Muscle layer of colon (tissue), 2 donors: ENCODE measurements around the gene NDFIP1.
A peak's percentile ranks its signal among the peaks of the same experiment; 100 is the strongest.
"Not testable (repeated sequence)": the region's sequence is repeated elsewhere in the genome, so short reads cannot be mapped to it uniquely, and the experiment has no call there.

Experiments
- H3K27ac ChIP-seq: one replicate; pipeline ENCODE4 v1.7.0; 2013; ENCODE audit warnings: low read depth, mild to moderate bottlenecking, low read length, moderate library complexity
- H3K27me3 ChIP-seq, 2 donors: one replicate each; pipeline ENCODE4 v1.7.0; 2013; ENCODE audit warnings: low read length in 2 of 2, mild to moderate bottlenecking in 2 of 2; ENCODE audit not compliant: insufficient read depth in 2 of 2, control insufficient read depth in 1 of 2
- H3K36me3 ChIP-seq: one replicate; pipeline ENCODE4 v1.7.0; 2013; ENCODE audit warnings: mild to moderate bottlenecking, low read length; ENCODE audit not compliant: insufficient read depth
- H3K4me1 ChIP-seq: one replicate; pipeline ENCODE4 v1.7.0; 2013; ENCODE audit warnings: mild to moderate bottlenecking, low read length; ENCODE audit not compliant: insufficient read depth
- H3K4me3 ChIP-seq, 2 donors: one replicate each; pipeline ENCODE4 v1.7.0; 2013; ENCODE audit warnings: low read length in 2 of 2, low read depth in 1 of 2, mild to moderate bottlenecking in 1 of 2, moderate library complexity in 1 of 2
- H3K9ac ChIP-seq: one replicate; pipeline ENCODE4 v1.7.0; 2013; ENCODE audit warnings: low read length
- H3K9me3 ChIP-seq: one replicate; pipeline ENCODE4 v1.7.0; 2013; ENCODE audit warnings: mild to moderate bottlenecking, low read length
- donor health status: abdominal sarcoma.
- donor health status: Adenocarcinoma of cecum.

NDFIP1 gene

DNA sequence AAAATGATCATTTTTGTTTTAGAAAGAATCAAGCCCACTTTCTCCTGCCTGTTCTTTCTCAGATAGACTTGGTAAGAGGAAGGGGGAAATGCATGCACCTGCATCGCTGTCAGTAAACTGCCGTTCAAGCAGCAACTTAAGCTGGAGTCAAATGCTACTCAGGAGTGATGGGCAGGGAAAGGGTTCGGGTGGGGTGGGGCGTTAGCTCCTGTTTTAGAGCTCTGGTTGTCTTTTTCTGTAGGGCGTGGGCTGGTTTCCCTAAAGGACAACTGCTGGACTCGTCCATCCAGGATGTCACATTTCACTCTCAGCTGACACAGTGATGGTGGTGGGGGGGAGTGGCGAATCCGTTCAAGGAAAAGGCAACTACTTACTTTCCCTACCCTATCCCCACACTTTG lies 75.0 kb downstream of the NDFIP1 start:
- Histone ChIP-seq H3K9ac (no peak overlapping the region), H3K36me3 (no peaks in the 10 kb centered on the region), H3K27ac (no peak overlapping the region), H3K4me1 (no peaks in the 10 kb centered on the region), H3K27me3 (no peaks in the 10 kb centered on the region), H3K9me3 (no peaks in the 10 kb centered on the region), H3K4me3 (no peak overlapping the region)

DNA sequence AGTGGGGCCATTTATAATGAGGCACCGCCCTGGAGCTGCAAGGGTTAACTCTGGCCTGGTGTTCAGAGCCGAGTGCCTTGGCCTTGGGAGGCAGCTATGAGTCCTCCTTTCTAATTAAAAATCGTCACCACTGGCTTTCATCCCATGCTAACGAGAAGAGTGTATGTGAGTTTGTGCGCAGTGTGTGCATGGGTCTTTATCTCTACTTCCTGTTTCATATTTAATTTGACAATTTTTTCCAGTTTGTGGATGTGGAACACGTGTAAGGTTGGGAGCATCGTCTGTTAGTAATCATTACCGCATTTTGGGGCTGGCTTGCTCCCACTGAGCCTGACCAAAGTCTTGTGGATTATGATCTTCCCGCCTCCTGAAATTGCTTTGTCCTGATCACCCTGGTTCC lies 76.4 kb downstream of the NDFIP1 start:
- H3K4me3 ChIP-seq = no peak overlapping the region
- no peaks in the 10 kb centered on the region for H3K27me3 ChIP-seq
- H3K9me3 ChIP-seq = no peaks in the 10 kb centered on the region
- no peak overlapping the region for H3K27ac ChIP-seq
- H3K9ac ChIP-seq = no peak overlapping the region
- H3K36me3 ChIP-seq = no peaks in the 10 kb centered on the region
- H3K4me1 ChIP-seq = no peaks in the 10 kb centered on the region

DNA sequence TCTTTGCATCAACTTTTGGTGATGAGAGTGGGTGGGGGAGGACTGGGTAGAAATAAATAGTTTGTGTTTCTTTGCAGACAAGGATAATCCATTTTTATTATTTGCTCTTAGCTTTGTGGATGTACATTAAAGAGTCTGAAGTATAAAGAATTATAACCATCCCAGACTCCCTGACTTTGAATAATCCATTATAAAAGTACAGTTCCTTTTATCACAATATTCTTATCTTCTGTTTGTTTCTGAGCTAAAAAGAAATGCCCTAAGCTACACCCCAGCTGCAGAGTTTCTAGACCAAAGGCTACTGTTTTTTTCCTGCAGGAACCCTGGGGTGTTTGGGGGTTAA lies 77.9 kb downstream of the NDFIP1 start:
- H3K27me3 ChIP-seq = no peaks in the 10 kb centered on the region
- no peaks in the 10 kb centered on the region for H3K4me1 ChIP-seq
- H3K27ac ChIP-seq = no peak overlapping the region
- no peaks in the 10 kb centered on the region for H3K9me3 ChIP-seq
- no peaks in the 10 kb centered on the region for H3K36me3 ChIP-seq
- H3K9ac ChIP-seq = no peak overlapping the region
- no peak overlapping the region for H3K4me3 ChIP-seq

DNA sequence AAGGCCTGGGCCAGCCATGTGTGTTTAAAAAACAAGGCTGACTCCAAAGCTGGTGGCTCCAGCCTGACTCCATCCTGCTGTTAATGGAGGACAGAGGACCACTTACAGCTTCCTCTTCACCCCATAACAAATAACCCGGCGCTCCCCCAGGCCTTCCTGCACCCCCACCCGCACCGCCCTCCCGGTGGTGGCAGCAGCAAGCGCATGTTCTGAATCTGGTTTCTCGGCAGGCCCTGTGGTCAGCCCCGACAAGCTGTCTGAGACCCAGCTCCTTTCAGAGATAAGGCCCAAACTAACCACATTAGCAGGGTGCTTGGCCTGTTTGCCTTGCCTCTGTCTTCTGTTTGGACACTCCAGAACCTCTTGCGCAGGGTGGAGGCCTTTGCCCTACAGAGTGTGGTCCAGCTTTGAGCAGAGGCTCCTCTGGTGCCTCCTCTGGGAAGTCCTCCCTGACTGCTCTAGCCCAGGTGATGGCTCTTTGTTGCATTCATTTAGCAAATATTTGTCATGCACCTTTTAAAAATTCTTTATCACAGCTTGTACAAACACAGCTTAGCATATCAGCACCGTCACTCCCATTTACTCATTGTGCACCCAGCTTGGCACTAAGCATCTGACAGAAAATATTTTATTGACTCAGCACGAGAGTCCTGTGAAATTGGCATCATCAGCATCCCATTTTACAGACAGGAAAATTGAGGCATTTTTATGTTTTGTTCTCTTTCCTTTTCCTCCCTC lies 78.4 kb downstream of the NDFIP1 start:
- H3K27me3 ChIP-seq = no peaks in the 10 kb centered on the region
- H3K27ac ChIP-seq = no peak overlapping the region
- no peak overlapping the region for H3K9ac ChIP-seq
- H3K36me3 ChIP-seq = no peaks in the 10 kb centered on the region
- no peaks in the 10 kb centered on the region for H3K4me1 ChIP-seq
- no peaks in the 10 kb centered on the region for H3K9me3 ChIP-seq
- H3K4me3 ChIP-seq = no peak overlapping the region

DNA sequence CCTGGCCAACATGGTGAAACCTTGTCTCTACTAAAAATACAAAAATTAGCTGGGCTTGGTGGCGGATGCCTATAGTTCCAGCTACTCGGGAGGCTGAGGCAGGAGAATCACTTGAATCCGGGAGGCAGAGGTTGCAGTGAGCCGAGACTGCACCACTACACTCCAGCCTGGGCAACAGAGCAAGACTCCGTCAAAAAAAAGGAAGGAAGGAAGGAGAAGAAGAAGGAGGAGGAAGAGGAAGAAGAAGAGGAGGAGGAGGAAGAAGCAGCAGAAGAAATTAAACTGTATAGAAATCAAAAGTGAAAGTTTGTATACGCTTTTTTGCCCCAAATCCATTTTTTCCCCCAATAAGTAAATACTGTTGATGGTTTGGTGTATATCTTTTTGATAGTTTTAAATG lies 80.1 kb downstream of the NDFIP1 start:
- not testable (repeated sequence) for H3K9ac ChIP-seq, H3K27me3 ChIP-seq, H3K36me3 ChIP-seq, H3K4me1 ChIP-seq, H3K4me3 ChIP-seq, H3K27ac ChIP-seq, H3K9me3 ChIP-seq

DNA sequence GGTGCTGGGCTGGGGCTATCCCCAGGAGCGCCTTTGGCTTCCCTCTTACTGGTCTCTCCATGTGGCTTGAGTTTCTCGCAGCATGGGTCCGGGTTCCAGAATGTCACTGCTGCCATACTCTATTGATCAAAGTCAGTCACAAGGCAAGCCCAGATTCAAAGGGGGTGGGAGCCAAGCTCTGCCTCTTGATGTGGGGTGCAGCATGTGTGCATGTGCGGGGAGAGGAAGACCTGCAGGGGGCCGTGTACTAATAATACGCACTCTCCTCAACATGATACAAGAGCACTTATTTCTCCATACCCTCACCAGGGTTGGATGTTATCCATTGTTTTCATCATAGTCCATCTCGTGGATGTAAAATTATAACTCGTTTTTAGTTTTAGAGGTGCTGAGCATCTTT lies 81.2 kb downstream of the NDFIP1 start:
- no peaks in the 10 kb centered on the region for H3K9me3 ChIP-seq
- no peak overlapping the region for H3K4me3 ChIP-seq
- no peaks in the 10 kb centered on the region for H3K36me3 ChIP-seq
- no peak overlapping the region for H3K27ac ChIP-seq
- no peaks in the 10 kb centered on the region for H3K4me1 ChIP-seq
- no peak overlapping the region for H3K9ac ChIP-seq
- no peaks in the 10 kb centered on the region for H3K27me3 ChIP-seq

DNA sequence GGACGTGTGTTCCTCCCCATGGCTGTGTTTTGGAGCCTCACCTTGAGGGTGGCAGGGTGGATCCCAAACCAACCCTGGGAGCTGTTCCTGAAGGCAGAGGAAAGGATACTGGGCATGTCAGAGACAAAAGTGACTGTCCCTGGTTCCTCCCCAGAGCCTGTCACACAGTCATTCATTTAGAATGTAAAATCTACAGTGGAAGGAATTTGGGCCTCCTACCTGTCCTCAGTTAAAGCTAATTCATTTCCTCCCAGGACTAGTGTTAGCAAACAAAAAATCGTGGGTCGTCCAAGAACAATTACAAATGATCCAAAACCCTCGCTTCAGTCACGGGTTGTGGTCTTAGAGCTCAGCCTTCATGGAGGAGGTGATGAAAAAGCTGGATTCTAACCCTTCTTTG lies 83.2 kb downstream of the NDFIP1 start:
- Histone ChIP-seq H3K27me3 (no peaks in the 10 kb centered on the region), H3K36me3 (no peaks in the 10 kb centered on the region), H3K9me3 (no peaks in the 10 kb centered on the region), H3K4me1 (no peaks in the 10 kb centered on the region), H3K27ac (peak overlapping the region; percentile 30), H3K9ac (no peak overlapping the region), H3K4me3 (no peak overlapping the region)

DNA sequence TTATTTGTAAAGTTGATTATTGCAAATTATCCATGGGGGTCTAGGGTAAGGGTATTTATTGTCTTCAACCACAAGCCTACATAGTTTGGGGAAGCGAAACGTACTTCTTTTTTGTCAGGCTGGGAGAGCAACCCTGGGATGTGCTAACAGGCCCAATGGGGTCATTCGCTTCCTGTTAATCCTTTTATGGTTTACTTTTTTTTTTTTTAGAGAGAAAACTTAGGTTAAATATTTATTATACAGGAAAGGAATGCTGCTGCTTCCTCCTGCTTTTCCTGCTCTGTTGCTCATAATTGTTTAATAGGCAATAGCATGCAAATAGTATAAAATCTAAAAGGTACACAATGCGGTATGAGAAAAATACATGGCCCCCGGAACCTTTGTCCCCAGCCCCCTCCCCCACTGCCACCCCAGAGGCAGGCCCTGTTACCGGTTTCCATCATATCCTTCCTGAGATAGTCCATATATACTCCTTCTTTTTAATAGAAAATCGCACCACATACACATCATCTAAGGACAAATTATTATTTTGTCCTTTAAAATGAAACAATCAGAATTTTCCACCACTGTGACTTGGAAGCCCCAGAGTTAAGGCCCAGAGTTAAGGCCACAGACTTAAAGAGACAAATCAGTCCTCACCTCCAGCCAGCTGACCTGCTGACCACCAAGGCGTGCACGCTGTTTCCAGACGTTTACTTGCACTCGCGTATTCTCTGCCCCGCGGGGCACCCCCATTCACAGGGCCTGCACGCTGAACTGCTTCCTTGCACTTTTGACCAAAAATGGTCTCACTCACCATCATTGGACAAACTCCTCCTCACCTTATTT lies 83.9 kb downstream of the NDFIP1 start:
- H3K9me3 ChIP-seq = no peaks in the 10 kb centered on the region
- no peaks in the 10 kb centered on the region for H3K36me3 ChIP-seq
- no peak overlapping the region for H3K9ac ChIP-seq
- no peaks in the 10 kb centered on the region for H3K4me1 ChIP-seq
- peak overlapping the region; percentile 17 for H3K27ac ChIP-seq
- H3K27me3 ChIP-seq = no peaks in the 10 kb centered on the region
- no peak overlapping the region for H3K4me3 ChIP-seq

DNA sequence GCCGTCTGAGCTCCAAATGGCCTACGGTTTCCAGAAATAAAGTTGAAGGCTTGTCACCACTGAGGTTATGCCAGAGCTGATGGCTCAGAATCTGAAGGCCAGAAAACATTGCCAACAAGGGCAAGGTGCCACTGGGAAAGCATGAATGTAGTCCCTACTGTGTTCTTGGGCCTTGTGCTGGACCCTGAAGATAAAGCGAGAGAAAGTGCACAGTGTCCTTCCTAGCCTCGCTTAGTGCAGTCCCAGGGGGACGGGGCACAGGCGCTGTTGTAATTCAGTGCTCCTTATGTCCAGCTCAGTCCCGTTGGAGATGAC lies 84.5 kb downstream of the NDFIP1 start:
- no peak overlapping the region for H3K9ac ChIP-seq
- H3K9me3 ChIP-seq = no peaks in the 10 kb centered on the region
- no peak overlapping the region for H3K4me3 ChIP-seq
- H3K36me3 ChIP-seq = no peaks in the 10 kb centered on the region
- no peaks in the 10 kb centered on the region for H3K4me1 ChIP-seq
- H3K27me3 ChIP-seq = no peaks in the 10 kb centered on the region
- no peak overlapping the region for H3K27ac ChIP-seq

DNA sequence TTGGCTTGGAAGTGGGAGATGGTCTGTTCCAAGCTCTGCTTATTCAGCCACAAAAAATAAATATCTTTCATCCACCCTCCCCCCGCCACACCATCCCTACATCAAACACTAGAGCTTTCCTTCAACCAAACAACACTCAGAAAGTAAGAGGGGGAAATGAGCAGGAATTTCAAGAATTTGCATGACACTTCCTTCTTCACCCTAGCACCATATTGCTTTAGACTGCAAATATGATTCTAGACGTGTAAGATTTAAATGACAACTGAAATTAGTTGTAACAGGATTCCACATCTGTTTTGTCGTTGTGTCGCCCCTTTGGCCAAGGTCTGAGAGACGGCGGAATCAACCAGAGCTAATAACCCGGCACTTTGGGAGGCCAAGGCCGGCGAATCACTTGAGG lies 88.5 kb downstream of the NDFIP1 start:
- H3K9me3 ChIP-seq = no peaks in the 10 kb centered on the region
- H3K4me1 ChIP-seq = no peaks in the 10 kb centered on the region
- H3K9ac ChIP-seq = no peak overlapping the region
- H3K36me3 ChIP-seq = no peaks in the 10 kb centered on the region
- H3K27ac ChIP-seq = no peak overlapping the region
- no peaks in the 10 kb centered on the region for H3K27me3 ChIP-seq
- H3K4me3 ChIP-seq = no peak overlapping the region

DNA sequence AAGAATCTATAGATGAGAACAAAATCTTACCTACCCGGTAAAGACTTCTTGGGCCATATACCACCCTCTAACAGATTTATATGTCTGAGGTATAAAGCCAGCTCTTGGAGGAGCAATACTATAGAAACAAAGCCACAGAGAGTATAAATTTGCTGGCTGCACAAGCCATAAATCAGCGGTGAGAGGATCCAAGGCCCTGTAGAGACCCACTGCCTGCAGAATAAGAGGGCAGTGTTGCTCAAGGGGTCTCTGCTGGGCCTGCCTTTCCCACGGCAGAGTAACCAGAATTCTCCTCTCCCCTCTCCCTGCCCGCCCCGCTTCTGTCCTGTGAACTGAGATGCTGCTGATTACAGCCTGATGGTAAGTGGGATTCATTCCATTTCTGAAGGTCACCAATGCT lies 89.2 kb downstream of the NDFIP1 start:
- Histone ChIP-seq H3K9ac (no peak overlapping the region), H3K4me3 (no peak overlapping the region), H3K27ac (no peak overlapping the region), H3K4me1 (no peaks in the 10 kb centered on the region), H3K27me3 (no peaks in the 10 kb centered on the region), H3K36me3 (no peaks in the 10 kb centered on the region), H3K9me3 (no peaks in the 10 kb centered on the region)

DNA sequence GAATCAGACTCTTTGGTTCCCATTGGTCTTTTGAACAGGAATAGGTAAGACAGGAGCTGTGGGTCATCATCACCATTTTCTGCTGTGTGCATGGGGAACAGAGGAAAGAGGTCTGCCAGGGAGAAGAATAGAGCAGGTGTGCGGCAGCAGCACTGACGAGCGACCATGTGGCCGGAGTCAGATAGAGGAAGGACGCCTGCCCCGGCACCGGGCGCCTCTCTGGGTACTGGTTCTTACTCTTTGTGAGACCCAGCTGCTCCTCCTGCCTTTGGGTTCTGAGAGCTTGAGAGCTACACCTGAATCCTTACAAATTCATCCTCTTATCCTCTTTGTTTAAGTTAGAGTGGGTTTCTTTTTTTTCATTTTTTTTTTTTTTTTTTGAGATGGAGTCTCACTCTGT lies 90.8 kb downstream of the NDFIP1 start:
- H3K9ac ChIP-seq = no peak overlapping the region
- H3K27me3 ChIP-seq = no peaks in the 10 kb centered on the region
- H3K4me3 ChIP-seq = no peak overlapping the region
- H3K9me3 ChIP-seq = no peaks in the 10 kb centered on the region
- H3K36me3 ChIP-seq = no peaks in the 10 kb centered on the region
- H3K27ac ChIP-seq = no peak overlapping the region
- no peaks in the 10 kb centered on the region for H3K4me1 ChIP-seq
